ENCODE measurements around the gene OGDHL.
"Not testable (repeated sequence)": the region's sequence is repeated elsewhere in the genome, so short reads cannot be mapped to it uniquely, and the experiment has no call there.

The OGDHL gene

DNA sequence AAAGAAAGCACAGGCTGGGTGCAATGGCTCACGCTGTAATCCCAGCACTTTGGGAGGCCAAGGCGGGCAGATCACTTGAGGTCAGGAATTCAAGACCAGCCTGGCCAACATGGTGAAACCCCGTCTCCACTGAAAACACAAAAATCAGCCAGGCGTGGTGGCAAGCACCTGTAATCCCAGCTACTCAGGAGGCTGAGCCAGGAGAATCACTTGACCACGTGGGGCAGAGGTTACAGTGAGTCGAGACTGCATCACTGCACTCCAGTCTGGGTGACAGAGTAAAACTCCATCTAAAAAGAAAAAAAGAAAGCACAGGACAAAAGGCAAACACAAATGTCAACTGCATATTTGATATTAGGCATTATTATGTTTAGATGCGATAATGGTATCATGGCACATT lies 7.2 kb downstream of the OGDHL start:
- not testable (repeated sequence) for DNase-seq

DNA sequence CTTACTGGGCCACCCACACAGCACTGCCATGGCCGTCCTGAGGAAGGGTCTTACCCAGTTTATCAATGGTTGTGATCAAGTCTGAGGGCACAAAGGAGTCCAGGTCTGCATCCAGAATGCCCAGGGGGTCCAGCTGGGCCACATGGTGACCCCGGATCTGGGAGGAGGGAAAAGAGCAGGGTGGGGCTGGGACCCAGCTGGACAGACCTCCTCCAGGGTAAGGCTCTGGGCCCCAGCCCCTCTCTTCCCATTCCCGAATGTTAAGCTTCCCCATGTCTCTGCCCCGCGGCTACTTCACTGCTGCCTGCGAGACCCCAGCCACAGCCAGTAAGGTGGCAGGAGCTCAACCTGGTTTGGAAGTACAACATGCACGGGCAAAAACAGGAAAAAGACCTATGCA lies 9.5 kb downstream of the OGDHL start:
- no peak for DNase-seq

- no peak for DNase-seq
These were observed 10.2 kb downstream of the OGDHL start for GRCh38 chr10:49751636-49752510.

- no peak for DNase-seq
These were observed 10.9 kb downstream of the OGDHL start for GRCh38 chr10:49751216-49751615.

GRCh38 chr10:49750546-49750945 lies 11.6 kb downstream of the OGDHL start:
- DNase-seq: no peak

- no peak for DNase-seq
These were observed 12.3 kb downstream of the OGDHL start for GRCh38 chr10:49749556-49750491.

DNA sequence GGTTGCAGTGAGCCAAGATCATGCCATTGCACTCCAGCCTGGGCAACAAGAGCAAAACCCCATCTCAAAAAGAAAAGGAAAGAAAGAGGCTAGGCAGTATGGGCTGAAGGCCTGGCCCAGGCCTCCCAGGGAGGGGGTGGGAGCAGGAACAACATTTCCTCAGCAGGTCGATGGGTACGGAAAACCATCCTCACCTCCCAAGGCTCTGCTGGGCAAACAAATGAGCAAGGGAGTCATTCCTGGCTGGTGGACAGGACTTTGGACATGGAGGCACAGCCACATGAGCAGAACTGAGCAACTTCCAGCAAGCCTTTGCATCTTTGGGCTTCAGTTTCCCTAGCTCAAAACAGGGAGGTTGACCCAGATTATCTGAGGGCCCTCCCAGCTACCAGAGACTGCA lies 13.0 kb downstream of the OGDHL start:
- DNase-seq: no peak

GRCh38 chr10:49748006-49748405 lies 14.1 kb downstream of the OGDHL start:
- no peak for DNase-seq

DNA sequence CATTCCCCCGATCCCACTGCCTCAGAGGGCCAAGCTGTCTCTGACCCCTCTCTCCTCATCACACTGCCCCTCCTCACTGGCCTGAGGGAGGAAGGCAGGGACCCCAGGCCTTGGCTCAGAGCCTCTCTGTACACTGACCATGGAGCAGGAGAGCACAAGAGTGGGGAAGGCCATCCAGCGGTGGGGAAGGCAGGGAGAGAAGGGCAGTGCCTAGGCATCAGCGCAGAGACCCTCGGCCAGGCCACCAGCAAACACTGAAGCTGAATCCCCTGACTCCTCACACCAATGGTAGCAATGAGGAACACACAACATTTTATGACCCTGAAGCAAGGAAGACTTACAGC lies 14.8 kb downstream of the OGDHL start:
- DNase-seq: no peak

DNA sequence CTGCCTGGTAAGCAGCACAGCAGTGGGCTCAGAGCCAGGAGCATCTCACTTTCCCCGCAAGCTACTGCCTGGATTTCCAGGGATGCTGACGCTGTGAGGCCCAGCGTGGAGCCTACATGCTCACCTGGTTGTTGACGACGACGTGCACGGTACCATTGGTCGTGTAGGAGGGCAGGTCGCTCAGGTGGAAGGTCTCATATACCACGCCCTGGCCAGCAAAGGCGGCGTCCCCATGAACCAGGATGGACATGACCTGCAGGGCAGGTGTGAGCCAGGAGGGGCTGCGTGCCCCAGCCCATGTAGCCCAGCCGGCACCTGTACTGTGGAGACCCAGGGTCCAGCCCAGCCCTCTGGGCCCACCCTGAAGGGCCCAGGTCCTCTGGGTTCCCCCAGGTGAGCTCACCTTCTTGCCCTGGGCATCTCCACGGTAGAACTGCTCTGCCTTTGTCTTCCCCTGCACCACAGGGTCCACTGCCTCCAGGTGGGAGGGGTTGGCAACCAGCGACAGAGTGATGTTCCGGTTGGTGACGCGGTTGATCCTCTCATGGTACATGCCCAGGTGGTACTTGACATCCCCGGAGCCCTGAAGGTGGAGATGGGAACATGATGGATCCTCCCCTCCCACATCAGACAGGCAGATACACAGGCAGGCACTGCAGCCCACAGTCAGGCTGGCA lies 15.4 kb downstream of the OGDHL start:
- DNase-seq: no peak

- DNase-seq: no peak
These were observed 16.4 kb downstream of the OGDHL start for GRCh38 chr10:49745756-49746155.

DNA sequence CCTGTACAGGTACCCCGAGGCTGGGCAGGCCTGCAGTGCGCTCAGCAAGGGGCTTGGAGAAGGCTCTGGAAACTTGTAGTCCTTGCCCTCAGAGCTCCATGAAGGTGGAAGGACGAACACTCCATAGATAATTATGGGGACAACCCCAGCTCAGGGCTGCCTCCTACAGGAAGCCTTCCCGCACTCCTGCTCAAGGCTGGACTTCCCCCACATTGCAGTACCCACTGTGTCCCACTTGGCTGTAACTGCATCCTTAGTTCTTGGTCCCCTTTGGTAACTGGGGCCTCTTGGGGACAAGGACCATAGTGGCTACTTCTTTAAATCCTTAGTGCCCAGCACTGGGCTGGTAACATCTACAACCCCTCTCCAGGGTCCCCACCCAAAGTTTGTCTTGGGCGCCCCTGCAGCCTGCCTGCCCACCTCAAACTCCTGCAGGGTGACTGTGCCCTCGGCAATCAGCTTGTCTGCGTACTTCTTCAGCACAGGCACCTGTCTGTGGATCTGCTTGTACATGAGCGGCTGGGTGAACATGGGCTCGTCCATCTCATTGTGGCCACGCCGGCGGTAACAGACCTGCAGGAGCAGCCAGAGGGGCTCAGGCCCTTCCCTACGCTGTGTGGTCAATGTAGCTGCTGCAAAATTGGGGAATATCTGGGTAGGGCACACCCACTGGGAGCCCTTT lies 17.1 kb downstream of the OGDHL start:
- peak; percentile 9 for DNase-seq

GRCh38 chr10:49744091-49744685 lies 17.9 kb downstream of the OGDHL start:
- DNase-seq: no peak

- DNase-seq: no peak
These were observed 18.6 kb downstream of the OGDHL start for GRCh38 chr10:49743464-49744075.

DNA sequence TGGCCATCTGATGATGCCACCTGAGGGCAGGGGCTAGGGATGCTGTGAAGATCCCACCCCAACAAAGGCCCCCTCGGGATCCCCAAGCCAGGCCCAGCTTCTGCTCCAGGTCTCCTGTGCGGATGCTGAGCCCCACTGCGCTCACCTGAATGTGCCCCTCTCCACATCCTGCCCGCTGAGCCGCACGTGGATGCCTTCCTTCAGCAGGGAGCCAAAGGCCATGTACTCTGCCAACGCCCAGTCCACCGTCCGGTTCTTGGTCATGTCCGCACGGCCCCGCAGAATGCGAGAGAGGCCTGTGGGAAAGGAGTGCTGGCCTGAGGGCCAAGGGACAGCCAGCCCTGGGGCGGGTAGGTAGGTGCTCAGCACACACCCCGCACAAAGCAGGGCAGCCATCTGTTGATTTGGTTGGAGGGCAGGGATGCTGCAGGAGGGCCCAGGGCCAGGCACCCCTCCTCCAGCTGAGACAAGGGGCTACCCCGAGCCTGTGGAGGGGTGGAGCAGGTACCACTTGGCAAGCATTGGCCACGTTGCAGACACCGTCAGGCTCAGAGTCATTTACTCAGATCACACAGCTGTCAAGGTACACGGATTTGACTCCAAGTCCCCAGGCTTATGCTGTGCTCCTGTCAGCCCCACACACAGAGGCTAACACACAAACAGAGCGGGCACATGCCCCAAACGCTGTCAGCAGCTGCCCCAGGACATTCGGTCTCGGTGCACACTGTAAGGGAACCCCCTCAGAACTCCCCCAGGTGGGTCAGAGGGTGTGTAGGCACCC lies 19.2 kb downstream of the OGDHL start:
- no peak for DNase-seq

DNA sequence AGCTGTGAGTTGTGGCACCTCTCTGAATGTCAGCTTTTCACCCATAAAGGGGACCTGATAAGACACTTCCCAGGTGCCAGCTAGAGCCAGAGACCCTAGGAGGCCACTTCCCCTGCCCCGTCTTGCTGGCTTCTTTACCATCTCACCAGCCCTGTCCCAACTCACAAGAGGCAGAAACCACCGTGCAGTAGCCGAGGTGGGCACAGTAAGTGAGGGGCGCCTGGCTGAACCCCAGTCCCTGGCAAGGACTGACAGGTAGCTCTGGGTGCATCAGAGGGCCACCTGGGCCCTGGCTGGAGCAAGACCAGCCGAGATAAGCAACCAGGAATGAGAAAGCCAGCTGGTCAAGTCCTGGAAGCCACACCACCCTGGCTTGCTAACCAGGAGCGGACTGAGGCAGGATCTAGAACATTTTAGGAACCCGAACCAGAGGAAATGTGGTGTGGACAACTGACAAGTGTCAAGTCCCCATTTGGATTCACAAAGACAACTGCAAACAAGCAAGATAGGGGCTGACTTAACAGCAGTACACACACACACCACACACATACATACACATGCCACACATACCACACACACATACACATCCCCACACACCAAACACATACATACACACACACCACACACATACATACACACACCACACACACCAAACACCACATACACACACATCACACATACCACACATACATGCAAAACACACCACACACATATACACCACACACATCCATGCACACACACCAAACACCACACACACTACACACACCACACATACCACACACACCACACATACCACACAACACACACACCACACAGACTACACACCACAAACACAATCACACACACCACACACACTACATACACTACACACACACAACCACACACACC lies 20.8 kb downstream of the OGDHL start:
- peak; percentile 6 for DNase-seq

- DNase-seq: no peak
These were observed 21.6 kb downstream of the OGDHL start for GRCh38 chr10:49740346-49741107.

GRCh38 chr10:49739426-49739825 lies 22.7 kb downstream of the OGDHL start:
- DNase-seq: no peak
